ENCODE results near the gene CASS4.
"Not testable (repeated sequence)": the region's sequence is repeated elsewhere in the genome, so short reads cannot be mapped to it uniquely, and the experiment has no call there.

Gene CASS4

GRCh38 chr20:56392881-56393482, 19.1 kb upstream of the CASS4 start:
- no peak for DNase-seq (ENCODE audit: low read depth, low spot score)

- no peak for DNase-seq (ENCODE audit: low read depth, low spot score)
Measured at GRCh38 chr20:56393653-56394052, 18.4 kb upstream of the CASS4 start.

- no peak for DNase-seq (ENCODE audit: low read depth, low spot score)
Measured at GRCh38 chr20:56395166-56395565, 16.9 kb upstream of the CASS4 start.

- DNase-seq (ENCODE audit: low read depth, low spot score) = peak; percentile 24
Measured at GRCh38 chr20:56400001-56400640, 11.9 kb upstream of the CASS4 start.

GRCh38 chr20:56403465-56403864, 8.6 kb upstream of the CASS4 start:
- DNase-seq (ENCODE audit: low read depth, low spot score) = no peak

GRCh38 chr20:56405356-56405755, 6.7 kb upstream of the CASS4 start:
- not testable (repeated sequence) for DNase-seq (ENCODE audit: low read depth, low spot score)

- DNase-seq (ENCODE audit: low read depth, low spot score) = no peak
Measured at GRCh38 chr20:56406910-56407309, 5.2 kb upstream of the CASS4 start.

- no peak for DNase-seq (ENCODE audit: low read depth, low spot score)
Measured at GRCh38 chr20:56409521-56409920, 2.5 kb upstream of the CASS4 start.

- DNase-seq (ENCODE audit: low read depth, low spot score) = no peak
Measured at GRCh38 chr20:56409956-56410355, 2.1 kb upstream of the CASS4 start.

- not testable (repeated sequence) for DNase-seq (ENCODE audit: low read depth, low spot score)
Measured at GRCh38 chr20:56411287-56411686, 773 bp upstream of the CASS4 start.

GRCh38 chr20:56412473-56412790, 372 bp downstream of the CASS4 start:
- DNase-seq (ENCODE audit: low read depth, low spot score) = no peak

GRCh38 chr20:56412949-56413348, 889 bp downstream of the CASS4 start:
- no peak for DNase-seq (ENCODE audit: low read depth, low spot score)

- no peak for DNase-seq (ENCODE audit: low read depth, low spot score)
Measured at GRCh38 chr20:56414842-56415765, 3.0 kb downstream of the CASS4 start.

- DNase-seq (ENCODE audit: low read depth, low spot score) = no peak
Measured at GRCh38 chr20:56417402-56417801, 5.3 kb downstream of the CASS4 start.

- no peak for DNase-seq (ENCODE audit: low read depth, low spot score)
Measured at GRCh38 chr20:56417911-56418310, 5.9 kb downstream of the CASS4 start.

GRCh38 chr20:56418385-56418861, 6.4 kb downstream of the CASS4 start:
- no peak for DNase-seq (ENCODE audit: low read depth, low spot score)

GRCh38 chr20:56420028-56420427, 8.0 kb downstream of the CASS4 start:
- DNase-seq (ENCODE audit: low read depth, low spot score) = no peak

- no peak for DNase-seq (ENCODE audit: low read depth, low spot score)
Measured at GRCh38 chr20:56420940-56421688, 9.1 kb downstream of the CASS4 start.

GRCh38 chr20:56422076-56422823, 10.2 kb downstream of the CASS4 start:
- no peak for DNase-seq (ENCODE audit: low read depth, low spot score)

GRCh38 chr20:56422824-56423189, 10.7 kb downstream of the CASS4 start:
- DNase-seq (ENCODE audit: low read depth, low spot score) = peak; percentile 46

- no peak for DNase-seq (ENCODE audit: low read depth, low spot score)
Measured at GRCh38 chr20:56423211-56423610, 11.2 kb downstream of the CASS4 start.
